Measurements from ENCODE around the gene VAMP7.
A peak's percentile ranks its signal among the peaks of the same experiment; 100 is the strongest.

The VAMP7 gene

DNA sequence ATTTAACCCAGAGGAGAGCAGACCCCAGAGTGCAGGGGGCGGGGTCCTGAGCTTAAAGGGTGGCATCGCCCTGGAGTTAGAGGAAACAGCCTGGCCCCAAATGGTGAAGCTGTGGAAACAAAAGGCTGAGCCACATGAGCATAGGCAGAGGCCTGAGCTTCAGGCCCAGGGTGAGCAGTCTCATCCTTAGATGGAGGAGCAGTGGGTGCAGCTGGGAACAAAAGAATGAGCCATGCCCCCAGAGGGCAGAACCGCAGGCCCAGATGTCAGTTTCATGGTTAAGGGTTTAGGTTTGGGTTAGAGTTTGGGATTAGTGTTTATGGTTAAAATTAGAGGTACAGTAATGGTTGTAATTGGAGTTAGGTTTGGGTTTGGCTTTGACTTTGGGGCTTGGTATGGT lies 71.9 kb downstream of the VAMP7 start:
- H4K20me1 ChIP-seq (ENCODE audit: insufficient read depth): no peaks in the 10 kb centered on the region
- H3K4me2 ChIP-seq: peak overlapping the region; percentile 63; the same call in 1 of the 2 replicates
- H3K36me3 ChIP-seq (ENCODE audit: insufficient read depth): no peaks in the 10 kb centered on the region
- H3K27ac ChIP-seq: peak overlapping the region; percentile 55; the same call in 1 of the 2 replicates
- TF ChIP-seq, protein P1, sequence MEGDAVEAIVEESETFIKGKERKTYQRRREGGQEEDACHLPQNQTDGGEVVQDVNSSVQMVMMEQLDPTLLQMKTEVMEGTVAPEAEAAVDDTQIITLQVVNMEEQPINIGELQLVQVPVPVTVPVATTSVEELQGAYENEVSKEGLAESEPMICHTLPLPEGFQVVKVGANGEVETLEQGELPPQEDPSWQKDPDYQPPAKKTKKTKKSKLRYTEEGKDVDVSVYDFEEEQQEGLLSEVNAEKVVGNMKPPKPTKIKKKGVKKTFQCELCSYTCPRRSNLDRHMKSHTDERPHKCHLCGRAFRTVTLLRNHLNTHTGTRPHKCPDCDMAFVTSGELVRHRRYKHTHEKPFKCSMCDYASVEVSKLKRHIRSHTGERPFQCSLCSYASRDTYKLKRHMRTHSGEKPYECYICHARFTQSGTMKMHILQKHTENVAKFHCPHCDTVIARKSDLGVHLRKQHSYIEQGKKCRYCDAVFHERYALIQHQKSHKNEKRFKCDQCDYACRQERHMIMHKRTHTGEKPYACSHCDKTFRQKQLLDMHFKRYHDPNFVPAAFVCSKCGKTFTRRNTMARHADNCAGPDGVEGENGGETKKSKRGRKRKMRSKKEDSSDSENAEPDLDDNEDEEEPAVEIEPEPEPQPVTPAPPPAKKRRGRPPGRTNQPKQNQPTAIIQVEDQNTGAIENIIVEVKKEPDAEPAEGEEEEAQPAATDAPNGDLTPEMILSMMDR (conservative IDR thresholded peaks at IDR 0.05; ENCODE audit: low read depth, low read length): no peak
- no peak overlapping the region for H3K4me3 ChIP-seq (IDR thresholded peaks at IDR 0.05; ENCODE audit: insufficient read depth, low read depth, low read length)
- H3K9ac ChIP-seq: no peak overlapping the region
- H3K27me3 ChIP-seq (ENCODE audit: insufficient read depth, low read depth): no peaks in the 10 kb centered on the region
- H2AFZ ChIP-seq (ENCODE audit: low read depth): no peak overlapping the region
- H3K79me2 ChIP-seq (ENCODE audit: insufficient read depth, low read depth): no peaks in the 10 kb centered on the region
- peaks cover 52% of the 10 kb centered on the region for H3K4me1 ChIP-seq (ENCODE audit: low read depth, poor library complexity, severe bottlenecking)

DNA sequence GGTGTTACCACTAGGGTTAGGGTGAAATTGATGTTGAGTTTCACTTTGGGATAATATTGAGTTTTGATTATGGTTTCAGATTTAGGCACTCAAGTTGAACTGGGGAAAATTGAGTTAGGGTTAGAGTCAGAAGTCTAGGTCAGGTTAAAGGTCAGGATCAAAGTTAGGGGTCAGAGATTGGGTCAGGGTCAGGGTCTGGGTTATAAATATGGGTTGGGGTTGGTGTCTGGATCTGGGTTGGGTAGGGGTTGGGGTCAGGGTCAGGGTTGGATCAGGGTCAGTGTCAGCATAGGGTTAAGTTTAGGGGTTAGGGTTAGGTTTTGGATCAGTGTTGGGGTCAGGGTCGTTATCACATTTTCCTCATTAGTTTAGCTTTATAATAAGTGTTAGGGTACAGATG lies 73.6 kb downstream of the VAMP7 start:
- H3K79me2 ChIP-seq (ENCODE audit: insufficient read depth, low read depth): no peaks in the 10 kb centered on the region
- no peaks in the 10 kb centered on the region for H3K27me3 ChIP-seq (ENCODE audit: insufficient read depth, low read depth)
- H2AFZ ChIP-seq (ENCODE audit: low read depth): no peak overlapping the region
- no peak overlapping the region for H3K9ac ChIP-seq
- no peak overlapping the region for H3K4me3 ChIP-seq (IDR thresholded peaks at IDR 0.05; ENCODE audit: insufficient read depth, low read depth, low read length)
- H3K4me2 ChIP-seq: peak overlapping the region; percentile 63
- H4K20me1 ChIP-seq (ENCODE audit: insufficient read depth): no peaks in the 10 kb centered on the region
- H3K36me3 ChIP-seq (ENCODE audit: insufficient read depth): no peaks in the 10 kb centered on the region
- H3K4me1 ChIP-seq (ENCODE audit: low read depth, poor library complexity, severe bottlenecking): peaks cover 52% of the 10 kb centered on the region
- TF ChIP-seq, protein P1 (conservative IDR thresholded peaks at IDR 0.05; ENCODE audit: low read depth, low read length): no peak
- H3K27ac ChIP-seq: no peak overlapping the region

DNA sequence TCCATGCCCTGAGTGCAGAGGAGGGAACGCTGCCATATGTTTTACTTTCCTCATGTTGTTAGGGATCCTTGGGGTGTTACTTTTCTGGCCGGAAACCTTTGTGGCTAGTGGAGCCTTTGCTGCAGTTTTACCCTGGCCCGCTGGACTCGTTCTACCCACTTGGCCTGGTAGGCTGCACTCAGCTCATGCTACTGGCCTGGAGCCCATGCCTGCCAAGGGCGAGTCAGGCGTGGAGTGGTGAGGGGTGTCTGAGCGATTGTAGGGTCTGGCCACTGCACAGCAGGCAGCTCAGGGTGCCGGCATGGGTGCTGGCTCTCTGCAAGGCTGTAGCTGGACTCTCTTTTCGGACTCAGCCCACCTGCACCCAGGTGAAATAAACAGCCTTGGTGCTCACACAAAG lies 75.0 kb downstream of the VAMP7 start:
- Histone ChIP-seq H3K27ac (no peak overlapping the region), H2AFZ (ENCODE audit: low read depth) (no peak overlapping the region), H3K9ac (no peak overlapping the region)

DNA sequence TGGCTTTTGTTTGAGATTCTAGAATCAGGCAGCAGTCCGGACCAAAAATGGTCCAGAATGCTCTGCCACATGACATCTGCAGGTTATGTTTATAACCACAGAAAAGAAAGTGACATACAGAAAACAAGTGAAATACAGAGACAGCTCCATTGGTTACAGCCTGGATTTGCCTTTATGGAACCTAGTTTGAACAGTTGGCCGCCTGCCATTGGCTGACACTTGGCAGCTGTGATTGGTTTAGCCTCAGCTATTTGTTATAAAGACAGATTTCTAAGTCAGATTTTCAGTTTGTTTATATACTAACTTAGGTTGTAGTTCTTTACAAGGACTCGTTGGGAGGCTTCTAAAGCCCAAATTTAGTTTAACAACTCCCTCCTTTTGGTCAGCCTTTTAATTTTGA lies 75.5 kb downstream of the VAMP7 start:
- Histone ChIP-seq H3K27me3 (ENCODE audit: insufficient read depth, low read depth) (no peaks in the 10 kb centered on the region), H3K4me2 (peak overlapping the region; percentile 13; the same call in 1 of the 2 replicates), H3K27ac (no peak overlapping the region), H3K4me3 (IDR thresholded peaks at IDR 0.05; ENCODE audit: insufficient read depth, low read depth, low read length) (no peak overlapping the region), H3K4me1 (ENCODE audit: low read depth, poor library complexity, severe bottlenecking) (peaks cover 45% of the 10 kb centered on the region), H2AFZ (ENCODE audit: low read depth) (no peak overlapping the region), H3K9ac (no peak overlapping the region), H4K20me1 (ENCODE audit: insufficient read depth) (no peaks in the 10 kb centered on the region), H3K79me2 (ENCODE audit: insufficient read depth, low read depth) (no peaks in the 10 kb centered on the region), H3K36me3 (ENCODE audit: insufficient read depth) (no peaks in the 10 kb centered on the region)
- TF ChIP-seq, protein P1 (conservative IDR thresholded peaks at IDR 0.05; ENCODE audit: low read depth, low read length): no peak

More for the DNA sequence above, 75.0 kb downstream of the VAMP7 start:
- Histone ChIP-seq H3K79me2 (ENCODE audit: insufficient read depth, low read depth) (no peaks in the 10 kb centered on the region), H3K4me3 (IDR thresholded peaks at IDR 0.05; ENCODE audit: insufficient read depth, low read depth, low read length) (no peak overlapping the region), H4K20me1 (ENCODE audit: insufficient read depth) (no peaks in the 10 kb centered on the region), H3K4me1 (ENCODE audit: low read depth, poor library complexity, severe bottlenecking) (peaks cover 46% of the 10 kb centered on the region), H3K27me3 (ENCODE audit: insufficient read depth, low read depth) (no peaks in the 10 kb centered on the region), H3K4me2 (peak overlapping the region; percentile 13; the same call in 1 of the 2 replicates), H3K36me3 (ENCODE audit: insufficient read depth) (no peaks in the 10 kb centered on the region)
- TF ChIP-seq, protein P1 (conservative IDR thresholded peaks at IDR 0.05; ENCODE audit: low read depth, low read length): no peak

All from KMS-11 (cell line).